Superior temporal gyrus (tissue), 1 donor: ENCODE results near the gene NIM1K.
"Not testable (repeated sequence)": the region's sequence is repeated elsewhere in the genome, so short reads cannot be mapped to it uniquely, and the experiment has no call there.

Source experiments
- DNase-seq: peaks from one replicate; pipeline ENCODE4 v3.0.0-alpha.2; 2016; ENCODE audit errors: extremely low spot score

Gene NIM1K

DNA sequence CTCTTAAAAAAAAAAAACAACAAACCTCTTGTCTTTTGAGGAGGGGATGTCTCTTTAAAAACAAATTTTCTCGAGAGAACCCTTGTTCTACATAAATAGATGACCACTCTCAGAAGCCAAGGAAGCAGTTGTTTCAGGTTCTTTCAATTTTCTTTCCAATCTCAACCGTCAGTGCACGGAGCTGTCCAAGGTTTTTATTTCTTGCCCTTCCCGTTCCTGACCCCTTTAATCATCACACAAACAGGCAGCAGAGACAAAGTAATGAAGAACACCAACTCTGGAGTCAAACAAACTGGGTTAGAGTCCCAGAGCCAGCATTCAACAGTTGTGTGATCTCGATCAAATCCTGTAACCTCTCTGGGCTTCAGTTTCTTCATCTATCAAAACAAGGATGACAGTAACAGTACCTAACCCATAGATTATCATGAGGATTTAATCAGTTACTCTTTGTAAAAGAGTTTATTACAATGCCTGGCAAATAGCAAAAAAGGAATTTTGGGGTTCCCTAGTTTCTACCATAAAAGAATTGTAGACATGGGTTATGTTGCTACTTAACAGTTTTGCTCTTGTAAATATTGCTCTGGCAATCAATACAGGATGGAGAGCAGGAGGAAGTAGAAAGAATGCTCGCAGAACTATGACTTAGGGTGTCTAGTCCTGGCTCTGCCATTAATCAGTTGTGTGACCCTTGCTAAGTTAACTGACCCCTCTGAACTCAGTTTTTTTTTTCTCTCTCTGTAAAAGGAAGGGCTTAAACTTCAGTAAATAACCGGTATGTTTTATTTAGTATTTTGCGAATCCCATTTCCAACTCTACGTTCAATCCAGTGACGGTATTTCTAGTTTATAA, 1.0 kb upstream of the NIM1K start:
- peak; percentile 61 for DNase-seq

- DNase-seq: peak; percentile 72
These were observed 644 bp downstream of the NIM1K start for GRCh38 chr5:43192558-43193180.

DNA sequence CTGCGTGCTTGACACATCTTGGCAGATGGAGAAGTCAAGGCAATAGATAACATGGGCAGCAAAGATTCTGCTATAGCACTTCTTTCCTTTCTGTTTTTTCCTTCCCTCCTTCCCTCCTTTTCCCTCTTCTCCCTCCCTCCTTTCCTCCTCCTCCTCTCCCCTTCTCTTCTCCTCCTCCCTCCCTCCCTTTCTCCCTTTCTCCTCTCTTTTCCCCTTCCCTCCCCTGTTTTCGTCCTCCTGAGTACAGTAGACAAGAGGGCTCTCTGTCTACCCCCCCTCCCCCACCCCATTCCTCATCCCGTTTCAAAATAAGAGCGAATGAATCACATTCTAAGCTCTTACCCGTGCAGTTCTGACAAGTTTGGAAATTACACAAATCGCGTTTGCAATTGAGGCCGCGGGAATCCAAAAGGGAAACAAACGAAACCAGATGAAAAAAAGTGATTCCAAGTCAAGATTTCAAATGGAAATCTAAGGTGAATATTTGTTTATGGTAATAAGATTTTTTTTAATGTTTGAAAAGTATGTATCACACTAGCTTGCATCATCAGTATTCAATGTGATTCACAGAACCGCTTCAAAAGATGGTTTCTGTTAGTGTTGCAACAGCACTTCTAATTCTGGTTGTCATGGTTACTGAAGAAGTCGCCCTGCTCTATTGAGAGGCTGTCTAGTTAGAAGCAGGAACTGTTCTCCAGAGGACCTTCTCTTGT, 1.3 kb downstream of the NIM1K start:
- peak; percentile 90 for DNase-seq

DNA sequence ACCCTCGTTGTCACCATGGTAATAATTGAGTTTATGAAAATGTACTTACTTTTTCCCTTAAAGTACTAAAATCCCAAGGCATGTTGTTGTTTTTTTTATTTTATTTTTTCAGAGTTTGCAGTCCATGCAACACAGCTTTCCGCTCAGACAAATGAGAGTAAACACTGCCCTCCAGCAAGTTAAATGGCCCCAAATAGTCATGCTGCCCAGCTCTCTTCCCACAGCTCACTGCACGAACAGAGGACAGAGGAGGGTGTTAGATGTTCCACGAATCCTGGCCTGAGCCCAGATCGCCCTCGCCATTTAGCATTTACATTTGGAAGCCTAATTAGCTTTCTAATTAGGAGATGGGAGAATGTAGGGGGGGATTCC, 1.9 kb downstream of the NIM1K start:
- DNase-seq: no peak

DNA sequence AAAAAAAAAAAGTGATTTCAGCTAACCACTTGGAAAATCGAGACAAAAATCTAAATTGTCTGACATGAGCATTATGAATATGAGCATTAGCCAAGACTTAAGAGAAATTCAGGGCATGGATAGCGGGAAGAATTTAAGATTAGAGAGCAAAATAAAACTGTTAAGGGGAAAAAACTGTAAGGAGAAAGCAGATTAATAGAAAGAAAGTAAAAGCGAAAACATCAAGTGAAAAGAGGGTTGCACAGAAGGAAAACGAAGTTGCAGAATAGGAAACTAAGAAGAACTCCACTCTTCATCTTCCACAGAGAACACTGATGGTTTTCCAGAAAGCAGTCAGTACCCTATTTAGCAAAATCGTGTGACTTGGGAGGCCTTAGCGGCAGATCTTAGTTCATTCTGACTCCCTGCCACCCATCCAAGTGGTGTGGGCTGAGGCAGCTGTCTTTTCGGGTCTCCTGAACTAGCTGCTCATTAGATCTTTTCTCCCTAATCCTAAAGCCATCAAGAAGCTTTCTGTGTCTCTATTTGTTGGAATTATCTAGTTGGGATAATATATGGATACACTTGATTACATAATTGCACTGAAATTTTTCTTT, 3.7 kb downstream of the NIM1K start:
- DNase-seq: peak; percentile 48

GRCh38 chr5:43197535-43197934, 5.5 kb downstream of the NIM1K start:
- no peak for DNase-seq

DNA sequence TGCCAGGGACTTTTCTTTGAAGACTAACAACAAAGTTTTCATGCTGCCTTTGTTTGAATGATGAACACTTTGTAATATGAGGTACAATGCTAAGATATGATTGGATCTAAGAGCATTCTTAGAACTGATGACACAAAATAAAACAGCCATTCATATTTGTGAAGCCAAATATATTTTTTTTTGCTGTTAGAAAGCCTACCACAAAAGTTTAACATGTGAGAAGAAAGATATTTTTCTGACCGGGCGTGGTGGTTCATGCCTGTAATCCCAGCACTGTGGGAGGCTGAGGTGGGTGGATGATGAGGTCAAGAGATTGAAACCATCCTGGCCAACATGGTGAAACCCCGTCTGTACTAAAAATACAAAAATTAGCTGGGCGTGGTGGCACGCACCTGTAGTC, 9.4 kb downstream of the NIM1K start:
- DNase-seq: not testable (repeated sequence)

- no peak for DNase-seq
These were observed 10.4 kb downstream of the NIM1K start for GRCh38 chr5:43202380-43202779.

GRCh38 chr5:43203373-43203772, 11.3 kb downstream of the NIM1K start:
- DNase-seq: peak; percentile 10

DNA sequence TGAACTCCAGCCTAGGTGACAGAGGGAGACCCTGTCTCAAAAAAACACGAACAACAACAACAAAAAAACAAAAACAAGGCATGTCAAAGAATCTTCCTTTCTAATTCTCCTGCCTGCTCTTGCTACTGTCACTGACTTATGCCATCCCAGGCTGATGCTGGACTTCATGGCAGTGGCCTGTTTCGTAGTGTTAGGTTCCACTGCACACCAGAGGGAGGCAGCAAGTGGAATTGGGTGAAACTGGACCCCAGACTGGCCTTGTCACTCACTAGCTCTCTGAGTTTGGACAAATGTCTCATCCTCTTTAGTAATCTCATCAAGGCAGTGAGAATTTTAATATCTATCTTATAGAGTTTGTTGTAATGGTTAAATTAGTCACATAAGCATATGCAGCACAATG, 12.9 kb downstream of the NIM1K start:
- no peak for DNase-seq

GRCh38 chr5:43207601-43208000, 15.6 kb downstream of the NIM1K start:
- no peak for DNase-seq

GRCh38 chr5:43208658-43209057, 16.6 kb downstream of the NIM1K start:
- no peak for DNase-seq

DNA sequence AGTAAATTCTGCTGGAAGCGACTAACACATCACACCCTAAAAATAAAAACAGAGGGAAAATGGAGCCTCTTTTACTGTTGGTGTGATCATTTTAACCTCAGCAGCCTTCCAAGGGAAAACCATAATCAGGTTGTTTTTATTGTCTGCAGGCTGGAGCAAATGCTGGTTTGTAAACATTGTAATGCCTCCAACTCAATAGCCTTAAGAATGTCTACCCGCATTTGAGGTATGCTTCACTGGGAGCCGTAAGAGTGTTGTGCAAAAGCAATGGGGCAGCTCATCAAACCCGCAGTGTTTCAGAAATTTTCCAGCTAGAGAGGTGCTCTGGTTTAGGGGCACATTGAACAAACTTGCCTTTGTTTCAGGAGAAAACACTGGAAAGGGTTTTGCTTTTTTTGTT, 17.0 kb downstream of the NIM1K start:
- no peak for DNase-seq

- no peak for DNase-seq
These were observed 17.8 kb downstream of the NIM1K start for GRCh38 chr5:43209833-43210232.

DNA sequence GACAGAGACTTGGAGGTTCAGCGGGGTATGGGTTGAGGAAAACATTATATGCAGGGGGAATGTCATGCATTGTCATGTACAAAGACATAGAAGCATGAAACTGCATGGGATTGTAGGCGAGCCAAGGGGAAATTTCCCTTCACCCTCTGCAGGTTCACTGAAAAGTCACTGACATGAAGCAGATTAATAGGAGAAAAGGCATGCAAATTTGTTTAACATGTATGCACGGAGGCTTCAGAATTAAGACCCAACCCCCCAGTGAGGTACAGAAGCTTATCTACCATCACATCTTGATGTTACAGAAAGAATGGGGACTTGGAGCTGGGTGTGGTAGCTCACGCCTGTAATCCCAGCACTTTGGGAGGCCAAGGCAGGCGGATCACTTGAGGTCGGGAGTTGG, 18.5 kb downstream of the NIM1K start:
- DNase-seq: no peak

GRCh38 chr5:43213951-43214350, 21.9 kb downstream of the NIM1K start:
- DNase-seq: no peak

- DNase-seq: no peak
These were observed 23.1 kb downstream of the NIM1K start for GRCh38 chr5:43215073-43215631.

GRCh38 chr5:43216941-43217340, 24.9 kb downstream of the NIM1K start:
- no peak for DNase-seq

- DNase-seq: no peak
These were observed 27.1 kb downstream of the NIM1K start for GRCh38 chr5:43219120-43219519.

DNA sequence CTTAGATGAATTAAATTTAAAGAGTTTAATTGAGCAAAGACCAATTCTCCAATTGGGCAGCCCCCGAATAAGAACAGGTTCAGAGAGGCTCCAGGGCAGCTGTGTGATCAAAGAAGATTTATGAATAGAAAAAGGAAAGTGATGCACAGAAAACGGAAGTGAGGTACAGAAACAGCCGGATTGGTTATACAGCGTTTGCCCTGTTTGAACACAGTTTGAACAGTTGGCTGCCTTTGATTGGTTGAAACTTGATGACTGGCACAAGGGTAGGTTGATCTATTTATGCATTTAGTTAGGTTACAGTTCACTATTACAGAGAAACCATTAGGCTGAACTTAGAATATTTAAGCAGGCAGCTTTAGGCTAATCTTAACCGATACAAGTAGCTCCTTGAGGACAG, 29.5 kb downstream of the NIM1K start:
- DNase-seq: no peak

- no peak for DNase-seq
These were observed 33.7 kb downstream of the NIM1K start for GRCh38 chr5:43225649-43226245.

DNA sequence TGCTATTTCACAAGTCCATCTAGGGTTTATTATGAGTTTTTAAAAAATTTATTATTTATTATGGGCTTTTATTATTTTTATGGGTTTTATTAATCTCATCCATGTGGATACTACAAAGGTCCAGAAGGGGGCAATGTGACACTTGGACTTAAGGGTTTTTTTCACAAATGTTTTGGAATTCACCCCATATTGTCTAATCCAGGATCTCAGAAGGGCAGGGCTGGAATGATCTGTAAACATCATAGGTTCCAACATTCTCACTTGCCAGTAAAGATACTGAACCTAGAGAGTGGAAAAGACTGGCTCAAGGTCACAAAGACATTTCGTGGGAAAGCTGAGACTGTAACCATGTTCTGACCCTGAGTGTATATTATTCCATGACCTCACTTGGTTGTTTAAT, 35.6 kb downstream of the NIM1K start:
- no peak for DNase-seq
